ENCODE data around the gene OR1K1.

OR1K1 gene

DNA sequence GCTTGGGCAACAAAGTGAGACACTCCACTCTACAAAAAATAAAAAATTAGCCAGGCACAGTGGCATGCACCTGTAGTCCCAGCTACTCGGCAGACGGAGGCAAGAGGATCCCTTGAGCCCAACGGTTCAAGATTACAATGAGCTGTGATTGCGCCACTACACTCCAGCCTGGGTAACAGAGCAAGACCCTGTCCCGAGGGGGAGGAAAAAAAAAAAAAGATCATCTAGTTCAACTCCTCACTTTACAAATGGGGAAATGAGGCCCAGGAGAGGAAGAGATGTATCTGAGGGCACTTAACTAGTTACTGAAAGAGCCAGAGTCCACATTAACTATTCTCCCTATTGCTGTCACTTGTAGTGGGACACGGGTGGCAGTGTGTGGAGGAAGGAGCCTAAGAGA lies 14.6 kb downstream of the OR1K1 start:
- no peak for DNase-seq (ENCODE audit: extremely low read depth, low read depth)
- TF ChIP-seq, protein P1, sequence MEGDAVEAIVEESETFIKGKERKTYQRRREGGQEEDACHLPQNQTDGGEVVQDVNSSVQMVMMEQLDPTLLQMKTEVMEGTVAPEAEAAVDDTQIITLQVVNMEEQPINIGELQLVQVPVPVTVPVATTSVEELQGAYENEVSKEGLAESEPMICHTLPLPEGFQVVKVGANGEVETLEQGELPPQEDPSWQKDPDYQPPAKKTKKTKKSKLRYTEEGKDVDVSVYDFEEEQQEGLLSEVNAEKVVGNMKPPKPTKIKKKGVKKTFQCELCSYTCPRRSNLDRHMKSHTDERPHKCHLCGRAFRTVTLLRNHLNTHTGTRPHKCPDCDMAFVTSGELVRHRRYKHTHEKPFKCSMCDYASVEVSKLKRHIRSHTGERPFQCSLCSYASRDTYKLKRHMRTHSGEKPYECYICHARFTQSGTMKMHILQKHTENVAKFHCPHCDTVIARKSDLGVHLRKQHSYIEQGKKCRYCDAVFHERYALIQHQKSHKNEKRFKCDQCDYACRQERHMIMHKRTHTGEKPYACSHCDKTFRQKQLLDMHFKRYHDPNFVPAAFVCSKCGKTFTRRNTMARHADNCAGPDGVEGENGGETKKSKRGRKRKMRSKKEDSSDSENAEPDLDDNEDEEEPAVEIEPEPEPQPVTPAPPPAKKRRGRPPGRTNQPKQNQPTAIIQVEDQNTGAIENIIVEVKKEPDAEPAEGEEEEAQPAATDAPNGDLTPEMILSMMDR (IDR thresholded peaks at IDR 0.05; ENCODE audit: low read depth, low read length), result no peak

DNA sequence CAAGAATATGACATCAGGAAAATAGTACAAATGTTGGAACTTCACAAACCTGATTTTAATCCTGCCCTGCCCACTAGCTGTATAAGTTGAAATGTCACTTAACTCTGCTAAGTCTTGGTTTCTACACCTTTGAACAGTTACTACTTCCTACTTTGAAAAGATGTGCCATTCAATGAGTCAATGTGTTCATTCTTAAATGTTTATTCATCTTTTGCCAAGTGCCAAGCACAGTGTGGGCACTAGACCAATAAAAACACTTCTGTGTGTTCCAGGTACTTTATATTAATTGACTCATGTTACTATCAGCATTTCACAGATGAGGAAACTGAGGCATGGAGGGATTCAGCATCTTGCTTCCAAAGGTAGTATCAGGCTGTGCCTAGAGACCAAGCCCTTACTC lies 15.6 kb downstream of the OR1K1 start:
- TF ChIP-seq, protein P1 (IDR thresholded peaks at IDR 0.05; ENCODE audit: low read depth, low read length), result no peak
- no peak for DNase-seq (ENCODE audit: extremely low read depth, low read depth)

DNA sequence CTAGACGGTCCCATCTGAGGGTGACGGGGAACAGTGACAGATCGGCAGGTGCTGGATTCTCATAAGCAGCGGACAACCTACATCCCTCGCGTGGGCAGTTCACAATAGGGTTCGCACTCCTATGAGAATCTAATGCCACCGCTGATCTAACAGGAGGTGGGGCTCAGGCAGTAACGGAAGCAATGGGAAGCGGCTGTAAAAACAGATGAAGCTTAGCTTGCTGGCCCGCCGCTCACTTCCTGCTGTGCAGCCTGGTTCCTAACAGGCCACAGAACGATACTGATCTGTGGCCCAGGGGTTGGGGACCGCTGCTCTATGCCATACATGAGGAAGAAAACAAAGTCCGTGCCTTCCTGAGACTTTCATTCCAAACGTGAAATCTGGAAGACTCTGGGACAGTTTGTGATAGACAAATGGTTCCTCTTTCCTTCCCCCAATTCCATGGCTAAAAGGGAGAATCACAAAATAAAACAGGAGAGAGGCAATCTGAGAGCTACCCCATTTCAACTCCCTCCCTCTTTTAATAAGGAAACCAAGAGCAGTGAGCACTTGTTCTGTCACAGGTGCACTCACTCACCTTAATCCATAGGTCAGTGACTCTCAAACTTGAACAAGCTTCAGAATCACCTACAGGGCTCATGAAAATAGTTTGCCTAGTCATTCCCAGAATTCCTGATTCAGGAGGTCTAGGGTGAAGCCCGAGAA lies 16.4 kb downstream of the OR1K1 start:
- TF ChIP-seq, protein P1 (IDR thresholded peaks at IDR 0.05; ENCODE audit: low read depth, low read length), result no peak
- no peak for DNase-seq (ENCODE audit: extremely low read depth, low read depth)

DNA sequence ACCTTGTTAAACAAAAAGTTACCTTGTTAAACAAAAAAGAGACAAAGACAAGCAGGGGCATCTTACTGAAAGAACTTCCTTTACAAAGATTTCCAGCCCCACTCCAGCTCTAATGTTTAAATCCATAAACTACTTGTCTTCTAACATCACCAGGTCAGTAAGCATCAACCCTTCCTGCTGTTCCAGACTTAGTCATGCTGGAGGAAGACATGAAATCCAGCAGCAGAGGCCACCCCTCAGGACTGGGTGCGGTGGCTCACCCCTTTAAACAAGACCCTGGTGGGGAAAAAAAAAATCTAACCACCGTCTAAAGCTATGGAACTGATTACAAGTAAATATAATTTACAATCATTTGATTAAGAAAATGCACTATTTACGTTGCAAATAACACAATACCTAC lies 19.4 kb downstream of the OR1K1 start:
- TF ChIP-seq, protein P1 (IDR thresholded peaks at IDR 0.05; ENCODE audit: low read depth, low read length), result no peak

DNA sequence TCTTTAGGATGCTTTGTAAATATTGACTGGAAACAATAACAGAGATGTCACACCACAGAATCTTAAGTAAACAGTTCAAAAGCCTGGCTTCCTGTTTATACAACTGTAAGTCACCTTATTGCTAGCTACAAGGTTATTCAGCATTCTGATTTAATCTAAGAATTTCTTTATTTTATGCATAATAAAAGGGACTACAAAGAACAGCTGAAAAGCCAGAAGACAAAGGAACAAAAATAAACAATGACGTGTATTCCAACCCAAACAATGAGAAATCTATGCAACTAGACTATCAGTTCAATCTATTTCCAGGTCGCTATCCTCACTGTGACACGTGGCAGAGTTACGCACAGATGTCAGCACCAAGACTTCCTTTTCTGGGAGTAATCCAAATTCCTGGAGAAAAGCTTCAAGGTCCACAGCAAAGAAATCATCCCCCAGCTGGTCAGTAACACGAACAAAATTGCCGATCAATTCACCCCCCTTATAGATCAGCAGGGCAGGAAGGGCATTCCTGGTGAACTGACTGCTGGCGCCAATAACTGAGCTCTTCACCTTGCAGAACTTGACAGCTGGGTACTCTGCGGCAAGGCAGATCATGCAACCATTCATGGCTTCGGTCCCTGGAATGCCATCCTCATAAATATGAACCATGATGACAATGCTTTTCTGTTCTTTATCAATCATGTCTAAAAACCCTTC lies 20.0 kb downstream of the OR1K1 start:
- DNase-seq (ENCODE audit: extremely low read depth, low read depth), result no peak
- TF ChIP-seq, protein P1 (IDR thresholded peaks at IDR 0.05; ENCODE audit: low read depth, low read length), result no peak

More for the DNA sequence above, 19.4 kb downstream of the OR1K1 start:
- no peak for DNase-seq (ENCODE audit: extremely low read depth, low read depth)

DNA sequence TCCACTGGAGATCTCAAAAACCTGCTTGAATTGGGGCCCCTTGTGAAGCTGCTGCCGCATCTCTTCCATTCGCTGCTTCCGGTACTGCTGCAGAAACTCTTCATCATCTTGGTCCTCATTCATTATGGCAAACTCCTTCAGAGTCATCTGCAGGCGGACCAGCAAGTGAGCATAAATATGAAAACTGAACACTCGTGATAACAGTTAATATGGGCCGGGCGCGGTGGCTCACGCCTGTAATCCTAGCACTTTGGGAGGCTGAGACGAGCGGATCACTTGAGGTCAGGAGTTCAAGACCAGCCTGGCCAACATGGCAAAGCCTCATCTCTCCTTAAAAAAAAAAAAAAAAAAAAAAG lies 20.5 kb downstream of the OR1K1 start:
- TF ChIP-seq, protein P1 (IDR thresholded peaks at IDR 0.05; ENCODE audit: low read depth, low read length), result no peak
- no peak for DNase-seq (ENCODE audit: extremely low read depth, low read depth)

DNA sequence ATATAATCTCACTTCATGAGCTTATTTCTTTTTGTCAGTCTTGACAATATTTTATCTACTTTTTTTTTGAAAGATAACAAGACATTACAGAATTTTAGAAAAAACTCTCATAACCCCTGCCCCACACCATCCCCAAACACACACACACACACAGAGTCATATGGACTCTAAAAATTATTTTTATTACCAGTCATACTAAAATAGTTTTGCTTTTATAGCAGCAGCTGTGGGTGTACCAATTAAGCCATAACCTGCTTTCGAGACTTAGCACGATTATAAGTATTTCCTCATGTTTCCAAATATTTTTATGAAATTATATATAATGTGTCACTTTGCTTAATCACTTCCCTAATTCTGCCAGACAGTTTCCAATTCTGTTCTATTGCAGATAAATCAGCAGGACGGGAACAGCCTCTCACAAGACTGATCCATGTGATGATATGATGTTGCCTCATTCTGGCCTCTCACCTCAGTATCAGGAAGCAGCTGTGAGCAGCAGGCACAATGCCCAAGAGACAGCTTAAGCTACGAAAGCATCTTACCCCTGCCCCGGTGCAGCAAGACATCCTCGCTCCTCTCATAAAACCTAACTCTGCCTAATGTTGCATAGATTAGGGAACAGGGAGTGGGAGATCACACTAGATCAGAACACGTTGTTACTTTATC lies 21.5 kb downstream of the OR1K1 start:
- no peak for DNase-seq (ENCODE audit: extremely low read depth, low read depth)
- TF ChIP-seq, protein P1 (IDR thresholded peaks at IDR 0.05; ENCODE audit: low read depth, low read length), result no peak
